ENCODE data around the gene GABBR2.
"Not testable (repeated sequence)": the region's sequence is repeated elsewhere in the genome, so short reads cannot be mapped to it uniquely, and the experiment has no call there.

GABBR2 gene

DNA sequence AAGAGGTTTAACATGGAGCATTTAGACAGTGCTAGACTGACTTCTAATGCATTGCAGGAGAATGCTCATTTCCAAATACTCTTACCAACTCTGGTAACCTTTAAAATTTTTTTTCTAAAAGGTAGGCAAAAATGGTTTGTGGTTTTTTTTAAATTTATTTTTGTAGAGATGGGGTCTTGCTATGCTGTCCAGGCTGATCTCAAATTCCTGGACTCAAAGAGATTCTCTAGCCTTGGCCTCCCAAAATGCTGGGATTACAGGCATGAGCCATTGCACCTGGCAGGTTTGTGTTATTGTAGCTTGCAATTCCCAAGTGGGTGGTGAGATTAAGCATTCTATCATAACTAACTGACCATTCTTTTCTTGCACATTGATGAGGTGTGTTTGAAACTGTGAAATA, 410.3 kb downstream of the GABBR2 start:
- Mint-ChIP-seq H3K27me3 (peaks cover 6% of the 10 kb centered on the region), H3K4me1 (no peaks in the 10 kb centered on the region), H3K27ac (no peak overlapping the region), H3K36me3 (no peaks in the 10 kb centered on the region), H3K4me3 (no peak overlapping the region), H3K9me3 (no peaks in the 10 kb centered on the region)
- no peak for DNase-seq (ENCODE audit: low spot score in 2 of 2)
- no peak for ATAC-seq (ENCODE audit: low read depth)

DNA sequence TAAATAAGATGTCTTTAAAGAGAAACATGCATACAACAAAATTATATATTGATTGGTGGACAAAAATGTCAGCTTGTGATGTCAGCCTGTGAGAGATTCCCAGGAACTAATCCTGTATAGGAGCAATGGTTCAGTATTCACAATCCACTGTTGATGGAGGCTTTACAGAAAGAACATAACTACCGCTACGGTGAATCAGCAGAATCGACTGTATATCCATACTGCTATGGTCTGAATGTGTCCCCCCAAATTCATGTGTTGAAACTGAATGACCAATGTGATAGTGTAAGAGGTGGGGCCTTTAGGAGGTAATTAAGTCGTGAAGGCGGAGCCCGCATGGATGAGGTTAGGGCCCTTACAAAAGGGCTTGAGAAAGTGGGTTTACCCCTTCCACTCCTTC, 412.9 kb downstream of the GABBR2 start:
- no peak for ATAC-seq (ENCODE audit: low read depth)
- no peak overlapping the region for H3K27ac Mint-ChIP-seq
- H3K36me3 Mint-ChIP-seq = no peaks in the 10 kb centered on the region
- no peaks in the 10 kb centered on the region for H3K9me3 Mint-ChIP-seq
- peaks cover 7% of the 10 kb centered on the region for H3K27me3 Mint-ChIP-seq
- DNase-seq (ENCODE audit: low spot score in 2 of 2) = no peak
- no peaks in the 10 kb centered on the region for H3K4me1 Mint-ChIP-seq
- H3K4me3 Mint-ChIP-seq = no peak overlapping the region

DNA sequence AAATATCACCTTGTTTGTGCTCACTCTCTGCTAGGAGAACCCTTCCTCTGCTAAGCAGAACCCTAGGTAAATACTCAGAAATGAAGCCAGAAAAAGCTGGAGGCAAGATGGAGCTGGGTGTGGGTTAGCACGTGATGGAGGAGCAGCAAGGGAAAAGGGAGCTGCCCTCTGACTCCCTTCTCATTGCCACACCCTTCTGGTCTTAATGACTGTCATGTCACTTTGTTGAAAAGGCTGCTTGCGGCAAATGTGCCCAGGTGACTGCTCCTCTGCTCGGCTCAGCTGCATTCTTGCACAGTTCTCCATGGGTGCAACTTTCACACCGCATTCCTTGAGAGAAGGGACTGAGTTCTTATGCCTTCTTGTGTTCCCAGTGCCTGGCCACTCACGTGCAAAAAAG, 416.9 kb downstream of the GABBR2 start:
- peaks cover 11% of the 10 kb centered on the region for H3K27me3 Mint-ChIP-seq
- H3K9me3 Mint-ChIP-seq = no peaks in the 10 kb centered on the region
- H3K4me1 Mint-ChIP-seq = no peaks in the 10 kb centered on the region
- no peak overlapping the region for H3K4me3 Mint-ChIP-seq
- H3K27ac Mint-ChIP-seq = no peak overlapping the region
- H3K36me3 Mint-ChIP-seq = no peaks in the 10 kb centered on the region
- ATAC-seq (ENCODE audit: low read depth) (no peak), DNase-seq (ENCODE audit: low spot score in 2 of 2) (no peak)

DNA sequence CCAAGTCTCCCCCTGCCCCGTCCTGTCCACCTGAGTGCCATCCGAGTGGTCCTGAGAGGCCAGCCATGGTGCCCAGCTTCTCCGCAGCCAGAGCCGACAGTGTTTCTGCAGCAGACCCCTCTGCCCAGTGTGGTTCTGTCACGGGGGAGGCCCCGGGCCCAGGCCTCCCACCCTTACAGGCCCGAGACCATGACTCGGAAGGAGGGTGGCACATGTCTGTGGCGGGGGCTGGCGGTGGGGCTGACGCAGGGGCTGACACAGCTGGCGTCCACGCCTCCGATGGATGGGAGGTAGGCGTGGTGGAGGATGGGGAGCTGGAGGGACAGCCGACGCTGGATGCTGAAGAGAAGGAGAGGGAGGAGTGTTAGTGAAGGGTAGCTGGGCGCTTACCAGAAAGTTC, 418.3 kb downstream of the GABBR2 start:
- Mint-ChIP-seq H3K36me3 (no peaks in the 10 kb centered on the region), H3K27me3 (peaks cover 9% of the 10 kb centered on the region), H3K9me3 (no peaks in the 10 kb centered on the region), H3K4me1 (no peaks in the 10 kb centered on the region), H3K4me3 (no peak overlapping the region), H3K27ac (no peak overlapping the region)
- no peak for ATAC-seq (ENCODE audit: low read depth)
- DNase-seq (ENCODE audit: low spot score in 2 of 2) = no peak

GRCh38 chr9:98289614-98290201, 419.0 kb downstream of the GABBR2 start:
- H3K27me3 Mint-ChIP-seq = peaks cover 7% of the 10 kb centered on the region
- H3K27ac Mint-ChIP-seq = no peak overlapping the region
- H3K9me3 Mint-ChIP-seq = no peaks in the 10 kb centered on the region
- no peaks in the 10 kb centered on the region for H3K4me1 Mint-ChIP-seq
- H3K36me3 Mint-ChIP-seq = no peaks in the 10 kb centered on the region
- ATAC-seq (ENCODE audit: low read depth) (no peak), DNase-seq (ENCODE audit: low spot score in 2 of 2) (no peak)
- no peak overlapping the region for H3K4me3 Mint-ChIP-seq

DNA sequence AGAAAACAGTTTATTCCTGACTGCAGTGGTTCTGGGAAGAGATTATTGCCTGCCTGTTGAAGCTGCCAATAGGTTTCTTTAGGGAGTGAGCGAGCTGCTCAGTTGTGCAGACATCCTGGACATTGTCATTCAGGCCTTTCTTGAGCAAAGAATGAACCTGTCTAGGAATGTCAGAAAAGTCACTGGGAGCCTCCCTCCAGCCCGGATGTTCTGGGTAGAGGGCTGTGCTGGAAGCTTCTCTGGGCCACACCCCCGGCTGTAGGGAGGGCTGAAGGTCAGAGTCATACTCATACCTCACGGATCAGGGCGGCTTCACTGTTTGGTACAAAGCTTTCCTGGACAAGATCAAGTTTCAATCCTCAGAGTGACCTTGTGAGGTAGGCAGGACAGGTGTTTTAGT, 419.9 kb downstream of the GABBR2 start:
- H3K27ac Mint-ChIP-seq = no peak overlapping the region
- ATAC-seq (ENCODE audit: low read depth) (no peak), DNase-seq (ENCODE audit: low spot score in 2 of 2) (no peak)
- H3K9me3 Mint-ChIP-seq = no peaks in the 10 kb centered on the region
- H3K36me3 Mint-ChIP-seq = no peaks in the 10 kb centered on the region
- peaks cover 7% of the 10 kb centered on the region for H3K27me3 Mint-ChIP-seq
- no peak overlapping the region for H3K4me3 Mint-ChIP-seq
- H3K4me1 Mint-ChIP-seq = no peaks in the 10 kb centered on the region

- no peak overlapping the region for H3K27ac Mint-ChIP-seq
- H3K36me3 Mint-ChIP-seq = no peaks in the 10 kb centered on the region
- ATAC-seq (ENCODE audit: low read depth) = no peak
- H3K27me3 Mint-ChIP-seq = peaks cover 9% of the 10 kb centered on the region
- no peaks in the 10 kb centered on the region for H3K9me3 Mint-ChIP-seq
- H3K4me1 Mint-ChIP-seq = no peaks in the 10 kb centered on the region
- no peak overlapping the region for H3K4me3 Mint-ChIP-seq
- DNase-seq (ENCODE audit: low spot score in 2 of 2) = no peak
These were observed 421.4 kb downstream of the GABBR2 start for GRCh38 chr9:98287384-98287783.

GRCh38 chr9:98285446-98285845, 423.3 kb downstream of the GABBR2 start:
- H3K4me3 Mint-ChIP-seq = no peak overlapping the region
- no peak for DNase-seq (ENCODE audit: low spot score in 2 of 2)

DNA sequence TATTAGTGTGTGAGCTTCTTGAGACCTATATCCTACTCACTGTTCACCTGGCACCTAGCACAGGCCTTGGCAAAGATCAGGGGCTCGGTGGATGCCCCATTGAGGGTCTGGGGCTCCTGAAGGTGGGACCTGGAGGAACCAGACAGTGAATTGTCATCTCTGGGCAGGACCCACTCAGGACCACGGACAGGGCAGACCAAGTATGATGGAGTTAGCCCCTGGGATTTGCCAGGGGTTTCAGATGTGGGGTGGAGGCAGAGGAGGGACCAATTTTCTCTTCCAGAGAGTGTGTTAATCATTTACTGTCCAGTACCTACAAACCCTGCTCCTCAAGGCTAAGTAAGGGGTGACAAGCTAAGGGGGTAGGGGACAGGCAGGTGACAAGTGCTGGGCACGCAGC, 424.0 kb downstream of the GABBR2 start:
- Mint-ChIP-seq H3K27me3 (peaks cover 13% of the 10 kb centered on the region), H3K4me1 (no peaks in the 10 kb centered on the region), H3K9me3 (no peaks in the 10 kb centered on the region), H3K36me3 (no peaks in the 10 kb centered on the region), H3K27ac (no peak overlapping the region), H3K4me3 (no peak overlapping the region)
- DNase-seq (ENCODE audit: low spot score in 2 of 2) (no peak), ATAC-seq (ENCODE audit: low read depth) (no peak)

More at GRCh38 chr9:98285446-98285845, 423.3 kb downstream of the GABBR2 start:
- Mint-ChIP-seq H3K4me1 (no peaks in the 10 kb centered on the region), H3K27ac (no peak overlapping the region), H3K9me3 (no peaks in the 10 kb centered on the region), H3K36me3 (no peaks in the 10 kb centered on the region), H3K27me3 (peaks cover 13% of the 10 kb centered on the region)
- no peak for ATAC-seq (ENCODE audit: low read depth)

- not testable (repeated sequence) for H3K4me1 Mint-ChIP-seq; DNase-seq (ENCODE audit: low spot score in 2 of 2); H3K27ac Mint-ChIP-seq
These were observed 425.6 kb downstream of the GABBR2 start for GRCh38 chr9:98283143-98283542.

DNA sequence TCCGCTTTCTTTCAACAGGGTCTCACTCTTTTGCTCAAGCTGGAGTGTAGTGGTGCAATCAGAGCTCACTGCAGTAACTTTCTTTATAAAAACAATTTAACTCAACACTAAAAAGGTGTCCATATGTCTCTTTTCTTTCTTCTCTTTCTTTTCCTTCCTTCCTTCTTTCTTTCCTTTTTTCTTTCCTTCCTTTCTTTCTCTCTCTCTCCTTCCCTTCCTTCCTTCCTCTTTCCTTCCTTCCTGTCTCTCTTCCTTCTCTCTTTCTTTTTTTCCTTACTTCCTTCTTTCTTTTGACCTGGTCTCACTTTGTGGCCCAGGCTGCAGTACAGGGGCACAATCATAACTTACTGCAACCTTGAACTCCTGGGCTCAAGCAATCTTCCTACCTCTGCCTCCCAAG, 427.5 kb downstream of the GABBR2 start:
- H3K4me3 Mint-ChIP-seq = no peak overlapping the region
- H3K9me3 Mint-ChIP-seq = no peaks in the 10 kb centered on the region
- H3K27ac Mint-ChIP-seq = no peak overlapping the region
- ATAC-seq (ENCODE audit: low read depth) (no peak), DNase-seq (ENCODE audit: low spot score in 2 of 2) (no peak)
- no peaks in the 10 kb centered on the region for H3K36me3 Mint-ChIP-seq
- no peaks in the 10 kb centered on the region for H3K4me1 Mint-ChIP-seq
- H3K27me3 Mint-ChIP-seq = peaks cover 10% of the 10 kb centered on the region

More at GRCh38 chr9:98283143-98283542, 425.6 kb downstream of the GABBR2 start:
- peaks cover 16% of the 10 kb centered on the region for H3K27me3 Mint-ChIP-seq
- not testable (repeated sequence) for ATAC-seq (ENCODE audit: low read depth); H3K36me3 Mint-ChIP-seq; H3K4me3 Mint-ChIP-seq; H3K9me3 Mint-ChIP-seq

GRCh38 chr9:98280574-98280973, 428.2 kb downstream of the GABBR2 start:
- Mint-ChIP-seq H3K9me3 (no peaks in the 10 kb centered on the region), H3K36me3 (no peaks in the 10 kb centered on the region), H3K27ac (no peak overlapping the region), H3K27me3 (peaks cover 10% of the 10 kb centered on the region), H3K4me1 (no peaks in the 10 kb centered on the region), H3K4me3 (no peak overlapping the region)
- DNase-seq (ENCODE audit: low spot score in 2 of 2) (no peak), ATAC-seq (ENCODE audit: low read depth) (no peak)

DNA sequence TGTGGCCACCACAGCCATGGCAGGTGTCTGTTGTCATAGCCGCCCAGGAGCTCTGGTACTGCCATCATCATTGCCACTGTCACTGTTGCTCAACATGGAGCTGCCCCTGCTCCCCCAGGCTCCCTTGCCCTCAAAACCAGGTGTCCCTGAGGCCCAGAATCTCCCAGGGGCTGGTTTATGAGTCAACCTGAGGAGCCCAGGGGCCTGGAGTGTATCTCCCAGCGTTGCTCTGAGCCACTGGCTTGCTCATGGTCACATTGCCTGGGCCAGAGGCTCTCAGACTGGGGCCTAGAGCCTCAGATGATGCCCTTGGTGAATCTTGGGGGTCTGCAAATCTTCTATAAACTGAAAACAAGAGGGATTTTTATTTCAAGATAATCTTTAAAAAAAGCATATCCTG, 428.6 kb downstream of the GABBR2 start:
- no peak for DNase-seq (ENCODE audit: low spot score in 2 of 2)
- no peak overlapping the region for H3K27ac Mint-ChIP-seq
- no peak overlapping the region for H3K4me3 Mint-ChIP-seq
- peaks cover 10% of the 10 kb centered on the region for H3K27me3 Mint-ChIP-seq
- H3K4me1 Mint-ChIP-seq = no peaks in the 10 kb centered on the region
- no peak for ATAC-seq (ENCODE audit: low read depth)
- no peaks in the 10 kb centered on the region for H3K9me3 Mint-ChIP-seq
- no peaks in the 10 kb centered on the region for H3K36me3 Mint-ChIP-seq

DNA sequence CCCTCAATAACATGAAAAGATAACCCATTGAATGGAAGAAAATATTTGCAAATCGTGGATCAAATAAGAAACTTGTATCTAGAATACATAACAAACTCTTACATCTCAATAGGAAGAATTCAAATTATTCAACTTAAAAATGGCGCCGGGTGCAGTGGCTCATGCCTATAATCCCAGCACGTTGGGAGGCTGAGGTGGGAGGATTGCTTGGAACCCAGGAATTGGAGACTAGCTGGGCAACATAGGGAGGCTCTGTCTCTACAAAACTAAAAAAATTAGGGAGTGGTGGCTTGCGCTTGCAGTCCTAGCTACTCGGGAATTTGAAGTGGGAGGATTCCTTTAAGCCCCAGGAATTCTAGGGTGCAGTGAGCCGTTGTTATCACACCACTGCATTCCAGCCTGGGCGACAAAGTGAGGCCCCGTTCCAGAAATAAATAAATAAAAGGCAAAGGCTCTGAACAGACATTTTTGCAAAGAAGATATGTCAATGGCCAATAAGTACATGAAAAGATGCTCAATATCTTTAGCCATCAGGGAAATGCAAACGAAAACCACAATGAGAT, 431.7 kb downstream of the GABBR2 start:
- Mint-ChIP-seq H3K36me3 (no peaks in the 10 kb centered on the region), H3K27ac (no peak overlapping the region), H3K4me1 (no peaks in the 10 kb centered on the region), H3K9me3 (no peaks in the 10 kb centered on the region), H3K4me3 (no peak overlapping the region), H3K27me3 (peaks cover 16% of the 10 kb centered on the region)
- ATAC-seq (ENCODE audit: low read depth) = no peak
- DNase-seq (ENCODE audit: low spot score in 2 of 2) = no peak

GRCh38 chr9:98275159-98275558, 433.6 kb downstream of the GABBR2 start:
- Mint-ChIP-seq H3K4me1 (no peaks in the 10 kb centered on the region), H3K27me3 (peaks cover 18% of the 10 kb centered on the region), H3K36me3 (no peaks in the 10 kb centered on the region), H3K27ac (no peak overlapping the region), H3K9me3 (no peaks in the 10 kb centered on the region), H3K4me3 (no peak overlapping the region)
- ATAC-seq (ENCODE audit: low read depth) = no peak
- DNase-seq (ENCODE audit: low spot score in 2 of 2) = no peak
